Aorta (tissue), 5 donors: ENCODE data around the gene MIEF1. TPM values are rescaled to one million over a fixed set of nuclear protein-coding genes. Genes with fewer than 3 reads are reported as not detected.

Experiments used
- ATAC-seq: fragments of 200-7000 bp; cut with Tn5 transposase; one replicate; pipeline ENCODE4 v1.9.1; 2022; ENCODE audit warnings: moderate library complexity; ENCODE audit not compliant: low FRiP score
- DNase-seq, 2 donors: peaks; one replicate each; pipeline ENCODE4 v3.0.0-alpha.2; 2020
- H3K27ac ChIP-seq, 2 donors: one replicate each; pipeline ENCODE4 v1.5.1; 2013; ENCODE audit warnings: low read length in 2 of 2, mild to moderate bottlenecking in 2 of 2, moderate library complexity in 2 of 2, control low read depth in 1 of 2, inconsistent platforms in 1 of 2, low read depth in 1 of 2
- H3K27me3 ChIP-seq, 2 donors: one replicate each; pipeline ENCODE4 v1.6.1; 2013; ENCODE audit warnings: control low read depth in 1 of 2, low read length in 1 of 2, mild to moderate bottlenecking in 1 of 2, moderate library complexity in 1 of 2; ENCODE audit not compliant: insufficient read depth in 2 of 2, control insufficient read depth in 1 of 2
- H3K36me3 ChIP-seq, 2 donors: one replicate each; pipeline ENCODE4 v1.6.1; 2013; ENCODE audit warnings: control low read depth in 1 of 2, low read length in 1 of 2, mild to moderate bottlenecking in 1 of 2; ENCODE audit not compliant: insufficient read depth in 2 of 2, control insufficient read depth in 1 of 2
- H3K4me1 ChIP-seq, 2 donors: one replicate each; pipeline ENCODE4 v1.6.1; 2013; ENCODE audit warnings: low read length in 2 of 2, control low read depth in 1 of 2, mild to moderate bottlenecking in 1 of 2, moderate library complexity in 1 of 2; ENCODE audit not compliant: insufficient read depth in 2 of 2, control insufficient read depth in 1 of 2
- H3K4me3 ChIP-seq, 2 donors: one replicate each; pipeline ENCODE4 v1.5.1; 2013; ENCODE audit warnings: low read length in 2 of 2, control low read depth in 1 of 2, mild to moderate bottlenecking in 1 of 2
- H3K9me3 ChIP-seq: one replicate; pipeline ENCODE4 v1.6.1; 2013; ENCODE audit warnings: mild to moderate bottlenecking, low read length; ENCODE audit not compliant: control insufficient read depth
- WGBS, 2 donors: extraction: QIAGEN DNeasy Blood & Tissue Kit; methylation state at CpG; one replicate each; pipeline ENCODE4 v1.1.7; 2013; 5-methylcytosine and 5-hydroxymethylcytosine counted together
- intact Hi-C, 2 donors: fragments of 100-400 bp; cut with DNase I; formaldehyde crosslinking; loops; one replicate each; pipeline versions ENCODE4 v1.14.2 to v1.15.0; 2022
- polyA plus RNA-seq, 2 donors: library from polyadenylated mRNA; stranded (reverse); fragments of 200-250 nt; gene quantifications; one replicate each; pipeline ENCODE4 v1.2.3, GENCODE V29; 2013
- total RNA-seq, 2 donors: library from RNA; stranded (reverse); fragmentation: NEBNext Ultra II Directional; extraction: Animal tissue kit (Norgen Biotek cat#: 25700); gene quantifications; one replicate each; pipeline ENCODE4 v1.2.1, GENCODE V29; 2021
- donor health status: healthy with polysubstance abuse.
- donor health status: Bipolar disorder and iron deficiency.
- donor health status: DM: no; HTN: no; CAD: no.
- donor health status: DM: no; HTN: no; CAD: no.
- donor health status: DM: yes; HTN: yes; CAD: no.

The MIEF1 gene
- total and polyA plus RNA-seq, 4 donors = 8.0 to 20.1 (median 11.9) TPM

DNA sequence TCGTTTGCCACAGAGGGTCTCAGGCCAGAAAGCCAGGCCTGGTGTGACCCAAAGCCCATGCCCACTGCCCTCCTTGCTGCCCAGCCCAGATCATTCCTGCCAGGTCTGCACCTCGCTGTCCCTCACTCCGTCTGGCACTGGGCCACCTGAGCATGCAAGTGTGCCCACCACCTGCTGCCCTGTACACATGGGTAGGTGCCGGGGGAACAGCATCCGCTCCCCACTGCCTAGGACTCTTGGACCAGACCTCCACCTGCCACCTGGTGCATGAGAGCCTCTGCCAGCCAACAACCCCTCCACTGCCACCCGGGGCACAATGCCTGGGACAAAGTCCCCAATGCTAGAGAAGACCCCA is 32.8 kb upstream of the MIEF1 start:
- peak in 1 of 2 donors; percentile 44 for DNase-seq
- H3K27me3 ChIP-seq = no peaks in the 10 kb centered on the region
- no peak overlapping the region for H3K27ac ChIP-seq

DNA sequence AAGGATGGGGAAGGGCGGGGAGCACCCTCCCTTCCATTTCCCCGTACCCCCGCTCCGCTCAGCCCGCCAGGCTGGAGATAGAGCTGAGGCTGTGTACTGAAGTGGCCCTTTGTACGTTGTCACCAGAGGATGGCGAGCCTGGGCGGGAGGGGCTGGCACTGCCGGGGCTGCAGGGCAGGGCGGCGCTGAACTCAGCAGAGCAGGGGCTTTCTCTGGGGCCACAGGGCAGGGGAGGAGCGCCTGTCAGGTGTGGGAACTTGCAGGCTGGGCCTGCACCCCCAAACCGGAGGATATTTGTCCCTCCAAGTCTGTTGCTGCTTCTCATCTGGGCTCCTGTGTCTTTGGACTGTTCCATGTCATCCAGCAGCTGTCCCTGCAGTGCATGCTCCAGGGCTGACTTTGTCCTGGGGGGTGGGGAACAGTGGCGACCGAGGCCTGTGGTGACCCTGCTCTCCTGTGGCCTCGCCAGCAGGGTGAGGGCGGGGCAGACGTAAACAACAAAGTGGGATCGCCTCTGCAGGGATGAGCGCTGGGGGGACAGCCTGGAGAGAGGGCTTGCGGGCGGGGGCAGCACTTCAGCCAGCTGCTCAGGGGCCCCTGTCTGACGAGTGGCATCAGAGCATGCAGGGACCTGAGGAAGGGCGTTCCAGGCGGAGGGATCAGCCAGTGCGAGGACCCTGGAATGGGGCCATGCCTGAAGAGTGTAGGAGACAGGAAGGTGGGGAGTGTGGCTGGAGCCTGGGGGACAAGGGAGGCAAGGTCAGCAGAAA is 32.2 kb upstream of the MIEF1 start:
- H3K27ac ChIP-seq = no peak overlapping the region
- H3K27me3 ChIP-seq = no peaks in the 10 kb centered on the region
- no peaks in the 10 kb centered on the region for H3K4me1 ChIP-seq
- H3K4me3 ChIP-seq = no peak overlapping the region
- H3K36me3 ChIP-seq = no peaks in the 10 kb centered on the region
- no peak for ATAC-seq
- intact Hi-C loops = no loop called here
- H3K9me3 ChIP-seq = no peaks in the 10 kb centered on the region
- DNase-seq = no peak
- 84 to 89% methylated on average over 26 of the region's 26 CpGs for WGBS, 2 donors

More for the DNA sequence above, 32.8 kb upstream of the MIEF1 start:
- H3K4me3 ChIP-seq = no peak overlapping the region
- 86 to 95% methylated on average over 5 to 6 of the region's 6 CpGs for WGBS, 2 donors
- no peaks in the 10 kb centered on the region for H3K4me1 ChIP-seq
- no peak for ATAC-seq
- H3K36me3 ChIP-seq = no peaks in the 10 kb centered on the region
- H3K9me3 ChIP-seq = no peaks in the 10 kb centered on the region
- intact Hi-C loops = no loop called here

DNA sequence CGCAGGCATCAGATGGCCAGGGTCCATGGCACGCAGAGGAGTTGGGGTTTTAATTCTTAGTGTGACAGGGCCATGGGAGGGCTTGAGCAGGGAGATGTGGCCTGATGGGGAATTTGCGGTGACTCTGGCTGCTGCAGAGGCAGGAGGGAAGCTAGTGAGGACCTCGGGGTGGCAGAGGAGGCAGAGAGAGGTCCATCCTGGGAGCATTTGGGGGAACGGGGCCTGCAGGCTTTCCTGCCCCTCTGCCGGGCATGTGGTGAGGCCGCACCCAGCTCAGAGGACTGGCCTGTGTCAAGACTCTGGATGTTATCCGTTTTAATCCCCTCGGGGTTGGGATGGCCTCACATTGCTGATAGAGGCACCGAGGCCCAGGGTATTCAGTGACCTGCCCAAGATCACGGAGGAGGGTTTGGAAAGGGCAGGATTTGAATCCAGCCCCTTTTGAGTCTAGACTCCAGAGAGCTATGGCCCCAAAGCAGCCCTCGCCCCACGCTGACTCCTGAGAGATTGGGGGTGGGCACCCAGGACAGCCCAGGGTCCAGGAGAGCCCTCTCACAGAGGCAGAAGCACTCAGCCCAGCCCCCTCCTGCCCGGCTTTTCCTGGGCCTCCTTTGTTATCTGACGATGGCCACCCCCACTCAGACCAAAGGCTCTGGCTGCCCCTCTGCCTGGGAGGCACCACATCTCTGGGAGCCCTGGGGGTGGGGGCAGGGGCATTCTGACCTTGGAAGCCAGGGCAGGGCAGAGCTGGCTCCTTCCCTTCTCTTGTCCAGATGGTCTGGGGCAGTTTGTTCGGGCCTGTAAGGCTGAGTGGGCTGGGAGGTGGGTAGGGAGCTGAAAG is 31.4 kb upstream of the MIEF1 start:
- H3K4me3 ChIP-seq = no peak overlapping the region
- intact Hi-C loops = no loop called here
- H3K36me3 ChIP-seq = no peaks in the 10 kb centered on the region
- ATAC-seq (no peak), DNase-seq (peak in 1 of 2 donors; percentile 36)
- H3K27me3 ChIP-seq = no peaks in the 10 kb centered on the region
- WGBS, 2 donors = 76% methylated on average over 14 to 16 of the region's 16 CpGs
- no peaks in the 10 kb centered on the region for H3K9me3 ChIP-seq
- H3K27ac ChIP-seq = no peak overlapping the region
- no peaks in the 10 kb centered on the region for H3K4me1 ChIP-seq

DNA sequence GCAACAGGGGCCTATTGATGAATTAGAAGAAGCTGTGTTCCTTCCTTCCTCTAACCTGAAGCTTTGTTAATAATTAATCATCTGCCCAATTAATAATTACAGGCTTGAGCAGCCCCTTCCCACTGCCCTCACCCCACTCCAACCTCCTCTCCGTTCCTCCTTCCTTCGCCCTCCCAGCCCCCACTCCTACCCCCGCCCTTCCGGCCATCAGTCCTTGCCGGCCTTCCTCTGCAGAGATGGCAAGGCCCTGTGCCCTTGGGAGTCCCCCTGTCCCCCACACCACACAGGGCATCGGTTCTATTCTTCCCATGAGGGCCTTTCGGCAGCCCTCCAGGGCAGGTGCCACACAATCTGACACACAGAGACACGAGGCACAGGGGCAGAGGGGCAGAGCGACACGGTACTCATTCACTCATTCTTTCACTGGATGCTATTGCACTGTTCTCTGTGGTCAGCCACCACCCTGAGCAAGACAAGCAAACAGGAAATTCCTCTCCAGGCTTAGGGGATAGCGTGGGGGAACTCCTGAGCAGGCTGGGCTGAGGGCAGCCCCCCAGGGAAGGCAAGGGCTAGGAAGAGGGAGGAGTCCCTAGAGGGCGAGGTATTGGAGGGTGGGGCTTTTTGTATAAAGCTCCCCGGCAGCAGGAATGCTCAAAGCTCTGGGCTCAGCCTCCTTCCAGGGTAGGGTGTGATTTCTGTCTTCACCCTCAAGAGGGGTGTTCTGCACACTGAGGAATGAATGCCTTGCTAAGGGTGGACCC is 30.5 kb upstream of the MIEF1 start:
- WGBS, 2 donors = 62 to 66% methylated on average over 13 of the region's 13 CpGs
- ATAC-seq = no peak
- Histone ChIP-seq H3K4me3 (no peak overlapping the region), H3K36me3 (no peaks in the 10 kb centered on the region), H3K27ac (no peak overlapping the region), H3K4me1 (no peaks in the 10 kb centered on the region), H3K9me3 (no peaks in the 10 kb centered on the region), H3K27me3 (no peaks in the 10 kb centered on the region)
- intact Hi-C loops = no loop called here
- peak in 1 of 2 donors; percentile 45 for DNase-seq

DNA sequence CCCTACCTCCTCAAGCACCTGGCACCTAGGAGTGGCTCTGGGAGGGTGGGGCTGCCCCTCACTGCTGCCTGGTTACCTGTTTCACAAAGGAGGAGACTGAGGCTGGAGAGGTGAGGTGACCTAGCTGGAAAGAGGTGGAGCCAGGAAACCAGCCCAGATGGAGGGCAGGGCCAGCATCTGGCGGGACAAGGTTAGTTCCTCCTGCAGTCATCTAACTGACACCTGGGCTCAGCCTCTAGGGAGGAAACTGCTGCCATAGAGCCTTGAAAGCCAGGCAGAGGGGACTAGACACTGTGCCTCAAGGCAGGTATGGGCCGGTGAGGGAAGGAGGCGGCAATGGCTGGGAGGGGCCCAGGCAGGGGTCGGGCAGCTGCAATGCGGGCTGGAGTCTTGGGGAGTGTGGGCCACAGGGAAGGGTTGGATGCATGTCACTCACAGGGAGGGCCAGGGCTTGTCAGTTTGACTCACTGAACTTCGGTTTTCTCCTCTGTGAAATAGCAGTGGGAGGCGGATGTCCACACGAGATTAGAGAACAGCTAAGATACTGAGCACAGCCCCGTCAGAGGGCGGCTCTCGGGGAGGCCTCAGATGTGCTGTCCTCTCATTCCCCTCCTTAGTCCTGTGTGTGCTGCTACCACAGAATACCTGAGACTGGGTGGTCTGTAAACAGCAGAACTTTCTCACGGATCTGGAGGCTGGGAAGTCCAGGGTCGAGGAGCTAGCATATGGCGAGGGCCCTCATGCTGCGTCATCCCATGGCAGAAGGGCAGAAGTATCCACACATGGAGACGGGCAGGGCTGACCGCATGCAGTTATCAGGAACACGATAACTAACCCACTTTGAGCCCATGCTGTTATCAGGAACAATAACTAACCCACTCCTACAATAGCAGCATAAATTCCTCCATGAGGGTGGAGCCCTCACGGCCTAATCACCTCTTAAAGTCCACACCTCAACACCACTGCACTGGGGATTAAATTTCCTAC is 29.2 kb upstream of the MIEF1 start:
- 88 to 90% methylated on average over 19 of the region's 19 CpGs for WGBS, 2 donors

DNA sequence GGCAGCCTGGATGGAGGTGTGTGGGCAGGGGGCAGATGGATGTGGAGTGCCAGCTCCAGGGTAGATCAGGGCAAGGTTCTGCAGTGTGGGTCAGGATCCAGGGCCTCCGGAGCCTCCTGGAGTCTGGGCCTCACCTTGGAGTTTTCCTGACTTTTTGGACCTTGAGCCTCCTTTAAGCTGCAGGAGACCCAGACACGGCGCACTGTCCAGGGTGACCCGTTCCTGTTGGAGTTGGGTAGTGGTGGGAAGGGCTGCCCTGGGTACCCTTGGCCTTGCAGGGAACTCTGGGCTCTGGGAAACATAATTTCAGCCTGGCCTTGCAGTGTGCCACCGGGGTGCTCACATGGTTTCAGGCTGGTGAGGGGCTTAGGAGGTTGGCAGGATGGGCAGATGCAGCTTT is 28.2 kb upstream of the MIEF1 start:
- 86 to 93% methylated on average over 5 of the region's 5 CpGs for WGBS, 2 donors
- no peaks in the 10 kb centered on the region for H3K36me3 ChIP-seq
- no peaks in the 10 kb centered on the region for H3K9me3 ChIP-seq
- H3K27me3 ChIP-seq = no peaks in the 10 kb centered on the region
- ATAC-seq (no peak), DNase-seq (no peak)
- H3K4me3 ChIP-seq = no peak overlapping the region
- H3K4me1 ChIP-seq = no peaks in the 10 kb centered on the region
- no peak overlapping the region for H3K27ac ChIP-seq
- intact Hi-C loops = no loop called here

More for the DNA sequence above, 29.2 kb upstream of the MIEF1 start:
- no peaks in the 10 kb centered on the region for H3K27me3 ChIP-seq
- H3K4me1 ChIP-seq = no peaks in the 10 kb centered on the region
- ATAC-seq = no peak
- no peaks in the 10 kb centered on the region for H3K36me3 ChIP-seq
- H3K27ac ChIP-seq = no peak overlapping the region
- no peak overlapping the region for H3K4me3 ChIP-seq
- no peaks in the 10 kb centered on the region for H3K9me3 ChIP-seq
- DNase-seq = no peak
- intact Hi-C loops = no loop called here

DNA sequence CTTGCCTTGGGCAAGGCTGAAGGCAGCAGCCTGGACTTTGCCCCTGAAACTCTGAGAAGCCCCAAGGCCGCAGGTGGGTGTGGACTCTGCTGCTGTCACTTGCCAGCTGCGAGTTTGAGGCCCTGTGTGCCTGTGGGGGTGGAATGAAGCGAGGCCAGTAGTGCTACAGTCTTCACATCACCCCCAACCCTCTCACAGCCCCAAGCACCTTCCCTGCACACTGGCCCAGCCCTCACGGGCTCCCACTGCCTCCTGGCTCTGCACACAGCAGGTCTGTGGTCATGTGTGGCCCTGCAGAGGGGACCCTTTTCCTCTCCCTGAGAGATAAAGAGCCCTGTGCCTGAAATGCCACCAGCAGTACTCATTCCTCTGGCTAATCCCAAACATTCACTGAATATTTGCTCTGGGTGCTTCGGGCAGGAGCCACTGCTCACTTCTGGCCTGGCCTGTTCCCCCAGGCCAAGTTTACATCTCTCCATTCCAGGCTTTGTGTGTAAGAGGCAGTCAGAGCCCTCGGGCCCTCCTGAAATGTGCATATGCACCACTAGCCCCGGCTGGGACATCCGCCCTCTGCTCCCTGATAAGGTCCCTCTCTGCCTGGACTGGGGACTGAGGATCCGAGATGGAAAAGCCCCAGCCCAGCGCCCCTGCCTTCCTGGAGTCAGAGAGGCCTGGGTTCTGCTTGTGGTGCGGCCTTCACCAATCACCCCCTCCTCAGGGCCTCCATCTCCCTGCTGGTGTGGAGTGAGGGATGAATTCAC is 27.6 kb upstream of the MIEF1 start:
- H3K9me3 ChIP-seq = no peaks in the 10 kb centered on the region
- no peaks in the 10 kb centered on the region for H3K4me1 ChIP-seq
- no peak overlapping the region for H3K4me3 ChIP-seq
- H3K36me3 ChIP-seq = no peaks in the 10 kb centered on the region
- intact Hi-C loops = no loop called here
- ATAC-seq (no peak), DNase-seq (no peak)
- WGBS, 2 donors = 66 to 67% methylated on average over 10 to 11 of the region's 11 CpGs
- H3K27ac ChIP-seq = no peak overlapping the region
- no peaks in the 10 kb centered on the region for H3K27me3 ChIP-seq
